Neural cell (in vitro differentiated cells): Measurements from ENCODE around the gene SLC26A5. TPM values are rescaled to one million over a fixed set of nuclear protein-coding genes. Genes with fewer than 3 reads are reported as not detected.

Experiments used
- H2AFZ ChIP-seq: fragments of 200-600, 300-800 bp; sonication (generic), shearing (Covaris generic); 2 replicates; pipeline ENCODE4 v1.6.0; 2014; ENCODE audit warnings: low read depth, mild to moderate bottlenecking, antibody characterized with exemption, low read length, moderate library complexity
- H3F3A ChIP-seq: fragments of 200-600 bp; shearing (Covaris generic); 2 replicates; pipeline ENCODE4 v1.6.1; 2016; ENCODE audit warnings: mild to moderate bottlenecking, moderate library complexity, mixed read lengths, antibody characterized with exemption, low read length; ENCODE audit not compliant: insufficient read depth, poor library complexity, severe bottlenecking
- H3K27ac ChIP-seq: fragments of 200-600, 300-800 bp; sonication (generic), shearing (Covaris generic); 2 replicates; pipeline ENCODE4 v1.5.1; 2014; ENCODE audit warnings: mild to moderate bottlenecking, low read length, moderate library complexity
- H3K27me3 ChIP-seq: fragments of 300-800, 200-600 bp; sonication (generic), shearing (Covaris generic); 2 replicates; pipeline ENCODE4 v1.6.0; 2014; ENCODE audit warnings: mild to moderate bottlenecking, low read depth, low read length, moderate library complexity; ENCODE audit not compliant: insufficient read depth
- H3K36me3 ChIP-seq: fragments of 300-800, 200-600 bp; sonication (generic), shearing (Covaris generic); 2 replicates; pipeline ENCODE4 v1.5.1; 2014; ENCODE audit warnings: mild to moderate bottlenecking, antibody characterized with exemption, low read length, moderate library complexity; ENCODE audit not compliant: insufficient read depth
- H3K4me2 ChIP-seq: fragments of 300-800, 200-600 bp; sonication (generic), shearing (Covaris generic); 2 replicates; pipeline ENCODE4 v1.6.0; 2014; ENCODE audit warnings: mild to moderate bottlenecking, low read length
- H3K4me3 ChIP-seq: fragments of 300-800, 200-600 bp; sonication (generic), shearing (Covaris generic); 2 replicates; pipeline ENCODE4 v1.5.1; 2014; ENCODE audit warnings: mild to moderate bottlenecking, low read length, moderate library complexity
- H3K79me2 ChIP-seq: fragments of 200-600 bp; shearing (Covaris generic); replicated peaks from 2 replicates; pipeline ENCODE4 v1.6.0; 2014; ENCODE audit warnings: mild to moderate bottlenecking, low read length, moderate library complexity; ENCODE audit not compliant: insufficient read depth
- H3K9ac ChIP-seq: fragments of 300-800, 200-600 bp; sonication (generic), shearing (Covaris generic); 2 replicates; pipeline ENCODE4 v1.6.1; 2016; ENCODE audit warnings: mild to moderate bottlenecking, low read length, mixed read lengths
- H3K9me2 ChIP-seq: fragments of 200-600 bp; shearing (Covaris generic); 2 replicates; pipeline ENCODE4 v1.6.1; 2016; ENCODE audit warnings: mild to moderate bottlenecking, low read length, mixed read lengths; ENCODE audit not compliant: insufficient read depth
- H3K9me3 ChIP-seq: fragments of 200-600, 300-800 bp; sonication (generic), shearing (Covaris generic); 2 replicates; pipeline ENCODE4 v1.6.1; 2016; ENCODE audit warnings: mild to moderate bottlenecking, mixed run types, low read length, moderate library complexity, mixed read lengths
- H4K20me1 ChIP-seq: fragments of 200-600 bp; shearing (Covaris generic); 2 replicates; pipeline ENCODE4 v1.6.1; 2016; ENCODE audit warnings: mild to moderate bottlenecking, mixed run types; ENCODE audit not compliant: insufficient read depth
- EP300 ChIP-seq: fragments of 450-650 bp; conservative IDR thresholded peaks from 2 replicates; pipeline ENCODE4 v1.6.1; 2014; ENCODE audit warnings: antibody characterized with exemption, mild to moderate bottlenecking, moderate library complexity; ENCODE audit not compliant: poor library complexity, severe bottlenecking
- EZH2 ChIP-seq: fragments of 200-600, 300-800 bp; shearing (Covaris generic), sonication (generic); IDR thresholded peaks from 2 replicates; pipeline ENCODE4 v1.6.1; 2014; ENCODE audit warnings: antibody characterized with exemption, low read length, borderline replicate concordance, mild to moderate bottlenecking; ENCODE audit not compliant: insufficient read depth, poor library complexity, severe bottlenecking
- MXI1 ChIP-seq: fragments of 450-650 bp; conservative IDR thresholded peaks from 2 replicates; pipeline ENCODE4 v1.6.1; 2014; ENCODE audit warnings: antibody characterized with exemption, mild to moderate bottlenecking; ENCODE audit not compliant: poor library complexity, severe bottlenecking
- POLR2AphosphoS5 ChIP-seq: IDR thresholded peaks from 2 replicates; pipeline ENCODE4 v1.6.1; 2012
- RAD21 ChIP-seq: fragments of 450-650 bp; conservative IDR thresholded peaks from 2 replicates; pipeline ENCODE4 v1.6.1; 2014; ENCODE audit warnings: antibody characterized with exemption, mild to moderate bottlenecking, moderate library complexity
- REST ChIP-seq: IDR thresholded peaks from 2 replicates; pipeline ENCODE4 v1.6.1; 2012; ENCODE audit warnings: borderline replicate concordance
- SMC3 ChIP-seq: fragments of 450-650 bp; conservative IDR thresholded peaks from 2 replicates; pipeline ENCODE4 v1.6.1; 2014; ENCODE audit warnings: antibody characterized with exemption, mild to moderate bottlenecking, moderate library complexity; ENCODE audit not compliant: poor library complexity
- TAF1 ChIP-seq: IDR thresholded peaks from 2 replicates; pipeline ENCODE4 v1.6.1; 2012; ENCODE audit warnings: low read depth
- polyA plus RNA-seq: library from polyadenylated mRNA; depleted of rRNA; stranded (reverse); fragments of >200 nt; gene quantifications from 2 replicates; pipeline ENCODE4 v1.2.3, GENCODE V29; 2014
- TF ChIP-seq, protein P1 (sequence below): fragments of 450-650 bp; IDR thresholded peaks from 2 replicates; pipeline ENCODE4 v1.5.1; 2014; ENCODE audit warnings: antibody characterized with exemption, mild to moderate bottlenecking, moderate library complexity; ENCODE audit not compliant: poor library complexity, severe bottlenecking

Gene SLC26A5
- polyA plus RNA-seq, 1 donor from 2014 or later: not detected

- no peaks in the 10 kb centered on the region for H3K9me2 ChIP-seq
- no peaks in the 10 kb centered on the region for H4K20me1 ChIP-seq
- no peaks in the 10 kb centered on the region for H3K27me3 ChIP-seq
- H3K4me2 ChIP-seq: no peak overlapping the region
- no peaks in the 10 kb centered on the region for H3K79me2 ChIP-seq
- no peaks in the 10 kb centered on the region for H3F3A ChIP-seq
- TF ChIP-seq MXI1 (no peak), SMC3 (no peak), EZH2 (no peak), REST (no peak), TAF1 (no peak), POLR2AphosphoS5 (no peak), RAD21 (no peak), EP300 (no peak)
- TF ChIP-seq, protein P1, sequence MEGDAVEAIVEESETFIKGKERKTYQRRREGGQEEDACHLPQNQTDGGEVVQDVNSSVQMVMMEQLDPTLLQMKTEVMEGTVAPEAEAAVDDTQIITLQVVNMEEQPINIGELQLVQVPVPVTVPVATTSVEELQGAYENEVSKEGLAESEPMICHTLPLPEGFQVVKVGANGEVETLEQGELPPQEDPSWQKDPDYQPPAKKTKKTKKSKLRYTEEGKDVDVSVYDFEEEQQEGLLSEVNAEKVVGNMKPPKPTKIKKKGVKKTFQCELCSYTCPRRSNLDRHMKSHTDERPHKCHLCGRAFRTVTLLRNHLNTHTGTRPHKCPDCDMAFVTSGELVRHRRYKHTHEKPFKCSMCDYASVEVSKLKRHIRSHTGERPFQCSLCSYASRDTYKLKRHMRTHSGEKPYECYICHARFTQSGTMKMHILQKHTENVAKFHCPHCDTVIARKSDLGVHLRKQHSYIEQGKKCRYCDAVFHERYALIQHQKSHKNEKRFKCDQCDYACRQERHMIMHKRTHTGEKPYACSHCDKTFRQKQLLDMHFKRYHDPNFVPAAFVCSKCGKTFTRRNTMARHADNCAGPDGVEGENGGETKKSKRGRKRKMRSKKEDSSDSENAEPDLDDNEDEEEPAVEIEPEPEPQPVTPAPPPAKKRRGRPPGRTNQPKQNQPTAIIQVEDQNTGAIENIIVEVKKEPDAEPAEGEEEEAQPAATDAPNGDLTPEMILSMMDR: no peak
- H2AFZ ChIP-seq: no peak overlapping the region
- no peak overlapping the region for H3K27ac ChIP-seq
- H3K9me3 ChIP-seq: no peaks in the 10 kb centered on the region
- no peak overlapping the region for H3K9ac ChIP-seq
- no peak overlapping the region for H3K4me3 ChIP-seq
- no peaks in the 10 kb centered on the region for H3K36me3 ChIP-seq
These were observed 54.9 kb downstream of the SLC26A5 start for GRCh38 chr7:103391150-103391549.

DNA sequence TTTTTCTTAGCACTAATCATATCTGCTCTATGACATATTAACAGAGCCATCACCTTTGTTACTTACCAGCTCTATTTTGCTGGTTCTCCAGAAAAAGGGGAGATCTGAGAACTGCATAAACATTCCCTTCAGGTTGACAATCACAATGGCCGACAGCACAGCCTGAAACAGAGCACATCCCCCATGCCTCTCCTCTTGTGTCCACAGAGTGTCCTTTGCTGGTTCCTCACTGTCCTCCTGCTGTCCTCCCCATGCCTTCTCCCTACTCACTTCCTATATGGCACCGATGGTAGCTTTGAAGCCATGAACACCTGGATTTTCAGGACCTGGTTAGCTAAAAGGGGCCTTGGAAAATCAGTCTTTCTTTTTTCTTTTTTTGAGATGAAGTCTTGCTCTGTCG lies 56.7 kb downstream of the SLC26A5 start:
- H3K27me3 ChIP-seq: no peaks in the 10 kb centered on the region
- H2AFZ ChIP-seq: no peak overlapping the region
- H4K20me1 ChIP-seq: no peaks in the 10 kb centered on the region
- no peak overlapping the region for H3K4me2 ChIP-seq
- H3K79me2 ChIP-seq: no peaks in the 10 kb centered on the region
- no peaks in the 10 kb centered on the region for H3K9me3 ChIP-seq
- TF ChIP-seq, protein P1: no peak
- TF ChIP-seq MXI1 (no peak), SMC3 (no peak), EP300 (no peak), REST (no peak), EZH2 (no peak), TAF1 (no peak), POLR2AphosphoS5 (no peak), RAD21 (no peak)
- H3K9me2 ChIP-seq: no peaks in the 10 kb centered on the region
- H3K27ac ChIP-seq: no peak overlapping the region
- H3K4me3 ChIP-seq: no peak overlapping the region
- no peak overlapping the region for H3K9ac ChIP-seq
- no peaks in the 10 kb centered on the region for H3K36me3 ChIP-seq
- H3F3A ChIP-seq: no peaks in the 10 kb centered on the region
